ENCODE data around the gene TMEM59L.

The TMEM59L gene

GRCh38 chr19:18588611-18589379 is 23.9 kb upstream of the TMEM59L start, which contains the start of gene REX1BD (continued):
- TF ChIP-seq ZNF518A (tag by site-specific recombination; conservative IDR thresholded peaks at IDR 0.05; ENCODE audit: low read depth) (0 out of 2 replicates have a peak, but pooled peaks have one; percentile 39), SALL2 (tag by site-specific recombination; IDR thresholded peaks at IDR 0.05; ENCODE audit: borderline replicate concordance) (no peak), ZNF514 (tag by site-specific recombination; IDR thresholded peaks at IDR 0.05) (no peak), ZNF37A (tag by site-specific recombination; IDR thresholded peaks at IDR 0.05) (no peak), ZNF146 (tag by site-specific recombination; IDR thresholded peaks at IDR 0.05) (peak; percentile 35; the same call in 1 of the 2 replicates), ZNF394 (tag by site-specific recombination; IDR thresholded peaks at IDR 0.05; ENCODE audit: borderline replicate concordance) (peak; percentile 75), ZNF513 (tag by site-specific recombination; IDR thresholded peaks at IDR 0.05) (no peak), ZNF670 (tag by site-specific recombination; IDR thresholded peaks at IDR 0.05; ENCODE audit: low read depth) (no peak), INSM2 (tag by site-specific recombination; IDR thresholded peaks at IDR 0.05) (peak; percentile 65), GLI4 (tag by site-specific recombination; IDR thresholded peaks at IDR 0.05) (peak; percentile 61; the same call in 1 of the 2 replicates), ZNF624 (tag by site-specific recombination; IDR thresholded peaks at IDR 0.05) (no peak), ZBTB20 (tag by site-specific recombination; IDR thresholded peaks at IDR 0.05) (peak; percentile 84; the same call in 1 of the 2 replicates), ZNF416 (tag by site-specific recombination; IDR thresholded peaks at IDR 0.05) (no peak), FEZF1 (tag by site-specific recombination; IDR thresholded peaks at IDR 0.05) (peak; percentile 5), ZNF324 (tag by site-specific recombination; IDR thresholded peaks at IDR 0.05) (peak; percentile 95), ZNF239 (tag by site-specific recombination; IDR thresholded peaks at IDR 0.05) (peak; percentile 58; the same call in 1 of the 2 replicates), ZSCAN5A (tag by site-specific recombination; IDR thresholded peaks at IDR 0.05) (peak; percentile 98), IKZF3 (tag by site-specific recombination; IDR thresholded peaks at IDR 0.05) (no peak), KLF8 (tag by site-specific recombination; IDR thresholded peaks at IDR 0.05) (peak; percentile 94), SP3 (tag by site-specific recombination; IDR thresholded peaks at IDR 0.05) (peak; percentile 87)
- TF ChIP-seq, protein P1, sequence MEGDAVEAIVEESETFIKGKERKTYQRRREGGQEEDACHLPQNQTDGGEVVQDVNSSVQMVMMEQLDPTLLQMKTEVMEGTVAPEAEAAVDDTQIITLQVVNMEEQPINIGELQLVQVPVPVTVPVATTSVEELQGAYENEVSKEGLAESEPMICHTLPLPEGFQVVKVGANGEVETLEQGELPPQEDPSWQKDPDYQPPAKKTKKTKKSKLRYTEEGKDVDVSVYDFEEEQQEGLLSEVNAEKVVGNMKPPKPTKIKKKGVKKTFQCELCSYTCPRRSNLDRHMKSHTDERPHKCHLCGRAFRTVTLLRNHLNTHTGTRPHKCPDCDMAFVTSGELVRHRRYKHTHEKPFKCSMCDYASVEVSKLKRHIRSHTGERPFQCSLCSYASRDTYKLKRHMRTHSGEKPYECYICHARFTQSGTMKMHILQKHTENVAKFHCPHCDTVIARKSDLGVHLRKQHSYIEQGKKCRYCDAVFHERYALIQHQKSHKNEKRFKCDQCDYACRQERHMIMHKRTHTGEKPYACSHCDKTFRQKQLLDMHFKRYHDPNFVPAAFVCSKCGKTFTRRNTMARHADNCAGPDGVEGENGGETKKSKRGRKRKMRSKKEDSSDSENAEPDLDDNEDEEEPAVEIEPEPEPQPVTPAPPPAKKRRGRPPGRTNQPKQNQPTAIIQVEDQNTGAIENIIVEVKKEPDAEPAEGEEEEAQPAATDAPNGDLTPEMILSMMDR (tag by site-specific recombination; IDR thresholded peaks at IDR 0.05), result peak; percentile 98
- TF ChIP-seq, protein P2, sequence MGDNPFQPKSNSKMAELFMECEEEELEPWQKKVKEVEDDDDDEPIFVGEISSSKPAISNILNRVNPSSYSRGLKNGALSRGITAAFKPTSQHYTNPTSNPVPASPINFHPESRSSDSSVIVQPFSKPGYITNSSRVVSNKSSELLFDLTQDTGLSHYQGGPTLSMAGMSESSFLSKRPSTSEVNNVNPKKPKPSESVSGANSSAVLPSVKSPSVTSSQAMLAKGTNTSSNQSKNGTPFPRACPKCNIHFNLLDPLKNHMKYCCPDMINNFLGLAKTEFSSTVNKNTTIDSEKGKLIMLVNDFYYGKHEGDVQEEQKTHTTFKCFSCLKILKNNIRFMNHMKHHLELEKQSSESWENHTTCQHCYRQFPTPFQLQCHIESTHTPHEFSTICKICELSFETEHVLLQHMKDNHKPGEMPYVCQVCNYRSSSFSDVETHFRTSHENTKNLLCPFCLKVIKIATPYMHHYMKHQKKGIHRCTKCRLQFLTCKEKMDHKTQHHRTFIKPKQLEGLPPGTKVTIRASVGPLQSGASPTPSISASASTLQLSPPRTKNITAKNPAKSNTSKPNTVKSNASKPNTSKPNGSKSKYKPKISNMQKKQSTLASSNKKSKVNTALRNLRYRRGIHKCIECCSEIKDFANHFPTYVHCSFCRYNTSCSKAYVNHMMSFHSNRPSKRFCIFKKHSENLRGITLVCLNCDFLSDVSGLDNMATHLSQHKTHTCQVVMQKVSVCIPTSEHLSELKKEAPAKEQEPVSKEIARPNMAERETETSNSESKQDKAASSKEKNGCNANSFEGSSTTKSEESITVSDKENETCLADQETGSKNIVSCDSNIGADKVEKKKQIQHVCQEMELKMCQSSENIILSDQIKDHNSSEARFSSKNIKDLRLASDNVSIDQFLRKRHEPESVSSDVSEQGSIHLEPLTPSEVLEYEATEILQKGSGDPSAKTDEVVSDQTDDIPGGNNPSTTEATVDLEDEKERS (tag by site-specific recombination; IDR thresholded peaks at IDR 0.05), result no peak
- TF ChIP-seq, protein P3, sequence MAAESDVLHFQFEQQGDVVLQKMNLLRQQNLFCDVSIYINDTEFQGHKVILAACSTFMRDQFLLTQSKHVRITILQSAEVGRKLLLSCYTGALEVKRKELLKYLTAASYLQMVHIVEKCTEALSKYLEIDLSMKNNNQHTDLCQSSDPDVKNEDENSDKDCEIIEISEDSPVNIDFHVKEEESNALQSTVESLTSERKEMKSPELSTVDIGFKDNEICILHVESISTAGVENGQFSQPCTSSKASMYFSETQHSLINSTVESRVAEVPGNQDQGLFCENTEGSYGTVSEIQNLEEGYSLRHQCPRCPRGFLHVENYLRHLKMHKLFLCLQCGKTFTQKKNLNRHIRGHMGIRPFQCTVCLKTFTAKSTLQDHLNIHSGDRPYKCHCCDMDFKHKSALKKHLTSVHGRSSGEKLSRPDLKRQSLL (tag by site-specific recombination; IDR thresholded peaks at IDR 0.05), result peak; percentile 79
